Measurements from ENCODE around the gene SMIM24. TPM values are rescaled to one million over a fixed set of nuclear protein-coding genes. Genes with fewer than 3 reads are reported as not detected.

Gene SMIM24
- total RNA-seq, 2 experiments from 2014 or later: not detected

DNA sequence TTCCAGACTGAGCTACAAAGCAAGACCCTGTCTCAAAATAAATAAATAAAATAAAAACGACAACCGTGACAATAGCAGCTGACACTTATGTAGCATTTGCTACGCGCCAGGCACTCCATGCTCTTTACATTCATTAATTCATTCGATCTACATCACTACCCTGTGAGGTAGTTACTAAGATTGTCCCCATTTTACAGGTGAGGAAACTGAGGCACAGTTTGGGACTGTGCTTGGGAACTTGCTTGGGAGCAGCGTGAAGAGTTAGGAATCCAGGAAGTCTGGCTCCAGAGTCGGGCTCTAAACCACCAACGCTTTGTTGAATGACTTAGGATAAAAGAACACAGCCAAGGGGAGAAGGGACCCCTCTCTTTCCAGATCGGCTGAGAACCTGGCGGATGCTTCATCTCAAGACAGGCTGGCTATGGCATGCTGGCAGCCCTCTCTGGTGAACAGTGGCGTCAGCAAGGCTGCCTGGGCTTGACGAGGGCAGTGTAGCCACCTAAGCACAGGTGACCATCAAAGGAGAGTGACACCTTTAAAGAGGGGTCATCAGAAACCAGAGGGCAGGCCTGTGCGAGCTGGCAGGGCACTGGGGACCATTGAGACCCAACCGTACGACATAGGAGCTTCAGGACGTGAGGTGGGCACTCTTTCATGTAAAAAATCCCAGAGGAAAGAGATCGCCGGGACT lies 19.6 kb upstream of the SMIM24 start:
- Mint-ChIP-seq H3K36me3 (ENCODE audit: low read depth) (peaks cover 23% of the 10 kb centered on the region), H3K27me3 (no peaks in the 10 kb centered on the region), H3K9me3 (no peaks in the 10 kb centered on the region), H3K4me1 (ENCODE audit: low read depth) (peaks cover 28% of the 10 kb centered on the region), H3K27ac (peak overlapping the region; percentile 85), H3K4me3 (peak overlapping the region; percentile 84)
- Histone ChIP-seq H3K9me3 (ENCODE audit: control insufficient read depth in 1 of 2, insufficient read depth in 1 of 2, low read length in 2 of 2) (no peaks in the 10 kb centered on the region), H3K27ac (ENCODE audit: low read depth in 1 of 2, low read length in 2 of 2) (peak overlapping the region; percentile 85 to 97), H3K4me3 (ENCODE audit: low read length) (peak overlapping the region; percentile 98), H3K4me1 (ENCODE audit: insufficient read depth, low read length) (peaks cover 35% of the 10 kb centered on the region), H3K27me3 (ENCODE audit: control insufficient read depth in 1 of 2, insufficient read depth in 2 of 2, low read length in 2 of 2) (no peaks in the 10 kb centered on the region), H3K36me3 (ENCODE audit: insufficient read depth, low read length) (peaks cover 14% of the 10 kb centered on the region)
- ChIA-PET CTCF (interaction anchor here (0.5 to 1.3 kb wide), 3 partner anchors 15 to 71 kb away, joined by 3 to 4 read pairs (median 3); no protein-coding TSS in a partner anchor), POLR2A (interaction anchor here (0.8 to 2.1 kb wide), 3 partner anchors 15 to 188 kb away, joined by 3 to 10 read pairs (median 4); no protein-coding TSS in a partner anchor)
- TF ChIP-seq, protein P1, sequence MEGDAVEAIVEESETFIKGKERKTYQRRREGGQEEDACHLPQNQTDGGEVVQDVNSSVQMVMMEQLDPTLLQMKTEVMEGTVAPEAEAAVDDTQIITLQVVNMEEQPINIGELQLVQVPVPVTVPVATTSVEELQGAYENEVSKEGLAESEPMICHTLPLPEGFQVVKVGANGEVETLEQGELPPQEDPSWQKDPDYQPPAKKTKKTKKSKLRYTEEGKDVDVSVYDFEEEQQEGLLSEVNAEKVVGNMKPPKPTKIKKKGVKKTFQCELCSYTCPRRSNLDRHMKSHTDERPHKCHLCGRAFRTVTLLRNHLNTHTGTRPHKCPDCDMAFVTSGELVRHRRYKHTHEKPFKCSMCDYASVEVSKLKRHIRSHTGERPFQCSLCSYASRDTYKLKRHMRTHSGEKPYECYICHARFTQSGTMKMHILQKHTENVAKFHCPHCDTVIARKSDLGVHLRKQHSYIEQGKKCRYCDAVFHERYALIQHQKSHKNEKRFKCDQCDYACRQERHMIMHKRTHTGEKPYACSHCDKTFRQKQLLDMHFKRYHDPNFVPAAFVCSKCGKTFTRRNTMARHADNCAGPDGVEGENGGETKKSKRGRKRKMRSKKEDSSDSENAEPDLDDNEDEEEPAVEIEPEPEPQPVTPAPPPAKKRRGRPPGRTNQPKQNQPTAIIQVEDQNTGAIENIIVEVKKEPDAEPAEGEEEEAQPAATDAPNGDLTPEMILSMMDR (IDR thresholded peaks at IDR 0.05): no peak
- intact Hi-C loops (cut with DNase I, micrococcal nuclease): loop anchor here (5.0 to 10.0 kb wide), 3 partner anchors 68 to 445 kb away; partner anchors contain the start of gene TLE5 (in 1 of the 2)
- ATAC-seq (ENCODE audit: poor library complexity) (no peak), DNase-seq (no peak)

DNA sequence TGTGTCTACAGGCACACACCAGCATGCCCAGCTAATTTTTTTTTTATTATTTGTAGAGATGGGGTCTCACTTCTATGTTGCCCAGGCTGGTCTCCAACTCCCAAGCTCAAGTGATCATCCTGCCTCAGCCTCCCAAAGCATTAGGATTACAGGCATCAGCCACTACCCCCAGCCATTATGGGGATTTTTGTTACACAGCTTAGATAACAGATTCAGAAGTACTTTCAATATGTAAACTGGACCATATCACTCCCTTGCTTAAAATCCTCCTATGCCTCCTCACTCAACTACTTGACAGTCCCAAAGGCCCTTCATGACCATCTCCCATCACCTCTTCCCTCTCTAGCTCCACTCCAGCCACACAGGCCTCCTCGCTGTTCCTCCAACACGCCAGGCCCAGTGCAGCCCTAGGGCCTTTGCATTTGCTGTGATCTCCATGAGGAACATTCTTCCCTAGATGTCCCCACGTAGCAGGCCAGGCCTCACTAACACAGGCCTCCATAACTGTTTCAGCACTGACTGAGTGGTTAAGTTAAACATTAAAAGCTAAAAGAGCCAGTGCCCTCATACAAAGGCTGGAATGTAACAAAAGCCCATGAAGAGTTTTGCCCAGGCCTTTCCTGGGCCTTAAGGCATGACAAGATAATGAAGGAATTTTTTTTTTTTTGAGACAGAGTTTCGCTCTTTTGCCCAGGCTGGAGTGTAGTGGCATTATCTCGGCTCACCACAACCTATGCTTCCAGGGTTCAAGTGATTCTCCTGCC lies 17.6 kb upstream of the SMIM24 start:
- TF ChIP-seq, protein P1 (IDR thresholded peaks at IDR 0.05): no peak
- Mint-ChIP-seq H3K4me3 (peak overlapping the region; percentile 58), H3K27ac (peak overlapping the region; percentile 59), H3K36me3 (ENCODE audit: low read depth) (peaks cover 37% of the 10 kb centered on the region), H3K9me3 (no peaks in the 10 kb centered on the region), H3K4me1 (ENCODE audit: low read depth) (peaks cover 28% of the 10 kb centered on the region), H3K27me3 (no peaks in the 10 kb centered on the region)
- Histone ChIP-seq H3K9me3 (ENCODE audit: control insufficient read depth in 1 of 2, insufficient read depth in 1 of 2, low read length in 2 of 2) (no peaks in the 10 kb centered on the region), H3K27ac (ENCODE audit: low read depth in 1 of 2, low read length in 2 of 2) (no peak overlapping the region), H3K4me3 (ENCODE audit: low read length) (no peak overlapping the region), H3K27me3 (ENCODE audit: control insufficient read depth in 1 of 2, insufficient read depth in 2 of 2, low read length in 2 of 2) (no peaks in the 10 kb centered on the region), H3K4me1 (ENCODE audit: insufficient read depth, low read length) (peaks cover 43% of the 10 kb centered on the region), H3K36me3 (ENCODE audit: insufficient read depth, low read length) (peaks cover 23% of the 10 kb centered on the region)
- ChIA-PET CTCF (no interaction called here), POLR2A (no interaction called here)
- no peak for ATAC-seq (ENCODE audit: poor library complexity)
- DNase-seq: no peak
- intact Hi-C loops (cut with DNase I, micrococcal nuclease): no loop called here

DNA sequence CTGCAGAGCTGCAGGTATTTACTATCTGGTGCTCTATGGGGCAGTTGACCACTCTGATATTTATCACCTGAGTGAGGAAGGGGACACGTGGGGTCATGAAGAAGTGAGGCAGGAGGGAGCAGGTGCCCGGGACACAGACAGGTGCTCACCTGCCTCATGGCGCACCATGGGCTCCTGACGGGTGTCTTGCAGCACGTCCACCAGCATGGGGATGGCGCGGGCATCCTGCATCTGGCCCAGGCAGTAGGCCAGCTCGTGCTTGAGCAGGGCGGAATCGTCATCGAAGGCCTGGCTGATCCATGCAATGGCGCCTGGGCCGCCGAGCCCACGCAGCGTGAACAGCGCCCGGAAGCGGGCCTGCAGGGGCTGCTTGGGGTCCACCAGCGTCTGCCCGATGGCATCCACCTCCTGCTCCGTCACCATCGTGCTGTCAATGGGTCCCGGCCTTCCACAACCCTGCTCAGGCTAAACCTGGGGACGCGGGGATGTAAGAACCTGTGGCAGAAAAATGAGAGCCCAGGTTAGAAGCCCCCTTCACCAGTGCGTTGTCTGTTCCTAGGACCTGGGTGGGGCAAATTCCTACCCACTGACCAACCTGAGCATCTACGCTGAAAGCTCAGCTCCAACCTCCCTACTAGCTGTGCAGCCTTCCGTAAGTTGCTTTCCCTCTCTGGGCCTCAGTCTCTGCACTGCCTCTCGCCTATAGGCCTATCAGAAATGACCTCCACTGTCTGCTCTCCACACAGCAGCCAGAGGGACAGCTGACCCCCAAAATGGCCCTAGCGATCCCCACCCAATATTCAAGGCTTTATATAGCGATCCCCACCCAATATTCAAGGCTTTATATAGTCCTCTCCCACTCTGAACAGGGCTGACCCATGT lies 16.3 kb upstream of the SMIM24 start:
- ChIA-PET CTCF (no interaction called here), POLR2A (no interaction called here)
- Mint-ChIP-seq H3K27ac (no peak overlapping the region), H3K9me3 (no peaks in the 10 kb centered on the region), H3K27me3 (no peaks in the 10 kb centered on the region), H3K36me3 (ENCODE audit: low read depth) (peaks cover 41% of the 10 kb centered on the region), H3K4me1 (ENCODE audit: low read depth) (peaks cover 28% of the 10 kb centered on the region), H3K4me3 (peak overlapping the region; percentile 51)
- TF ChIP-seq, protein P1 (IDR thresholded peaks at IDR 0.05): no peak
- Histone ChIP-seq H3K9me3 (ENCODE audit: control insufficient read depth in 1 of 2, insufficient read depth in 1 of 2, low read length in 2 of 2) (no peaks in the 10 kb centered on the region), H3K4me3 (ENCODE audit: low read length) (no peak overlapping the region), H3K36me3 (ENCODE audit: insufficient read depth, low read length) (peaks cover 34% of the 10 kb centered on the region), H3K27ac (ENCODE audit: low read depth in 1 of 2, low read length in 2 of 2) (no peak overlapping the region), H3K4me1 (ENCODE audit: insufficient read depth, low read length) (peaks cover 43% of the 10 kb centered on the region), H3K27me3 (ENCODE audit: control insufficient read depth in 1 of 2, insufficient read depth in 2 of 2, low read length in 2 of 2) (no peaks in the 10 kb centered on the region)
- ATAC-seq (ENCODE audit: poor library complexity): no peak
- intact Hi-C loops (cut with DNase I, micrococcal nuclease): no loop called here
- peak in 1 of 14 experiments; percentile 26 for DNase-seq
